K562 (cell line): ENCODE results near the gene ABCG1. TPM values are rescaled to one million over a fixed set of nuclear protein-coding genes. Genes with fewer than 3 reads are reported as not detected.

Experiments used
- ATAC-seq: fragments of 200-7000 bp; cut with Tn5 transposase; 3 replicates; pipeline ENCODE4 v1.9.1; 2020; ENCODE audit warnings: moderate library complexity
- BruUV-seq: library from RNA; stranded (reverse); fragments of 400-500 nt; replicated peaks from 2 replicates; lab custom pipeline; 2021; lab: Mats Ljungman, UMichigan
- CTCF ChIA-PET: fragments of 300-600 bp; formaldehyde crosslinking; extraction: SDS; loops from one replicate; lab custom pipeline; 2021; ENCODE audit warnings: low intra/inter-chr PET ratio; lab: Yijun Ruan, JAX
- POLR2A ChIA-PET: fragments of 300-600, 350-650 bp; sonication (Branson Sonifier 250); formaldehyde crosslinking; extraction: SDS; loops from one replicate; lab custom pipeline; 2021; ENCODE audit warnings: antibody characterized with exemption, inconsistent platforms; lab: Yijun Ruan, JAX
- DNase-seq, 4 experiments: peaks; one replicate each; pipeline versions ENCODE4 v3.0.0 to v3.0.0-alpha.2; 2011 to 2018; ENCODE audit warnings: low spot score in 3 of 4, mixed read lengths in 3 of 4; ENCODE audit errors: extremely low read depth in 1 of 4
- FAIRE-seq: peaks from 2 replicates; lab custom pipeline; 2011; peaks lifted over from hg19 to GRCh38; lab: Jason Lieb, UNC
- H2AFZ ChIP-seq: 2 replicates; pipeline ENCODE4 v1.6.0; 2011; ENCODE audit warnings: low read depth, low read length, control low read depth, inconsistent platforms
- H3K27ac ChIP-seq: fragments of 200-600 bp; 3 replicates; pipeline ENCODE4 v1.8.0; 2011; ENCODE audit warnings: low read depth, mild to moderate bottlenecking, control low read depth, inconsistent platforms, low read length, moderate library complexity, mixed read lengths; ENCODE audit errors: extremely low read depth
- H3K27me3 ChIP-seq, 2 experiments: fragments of 300-600 bp in 1 of 2; 2 replicates in 1 of 2; 3 replicates in 1 of 2; pipeline versions ENCODE4 v1.6.0 to v1.8.0; 2011; ENCODE audit warnings: inconsistent platforms in 2 of 2, low read length in 2 of 2, mild to moderate bottlenecking in 1 of 2, mixed read lengths in 1 of 2, moderate library complexity in 1 of 2; ENCODE audit not compliant: control insufficient read depth in 2 of 2, insufficient read depth in 2 of 2
- H3K36me3 ChIP-seq: fragments of 300-600 bp; 3 replicates; pipeline ENCODE4 v1.8.0; 2011; ENCODE audit warnings: mild to moderate bottlenecking, low read length, inconsistent platforms; ENCODE audit not compliant: control insufficient read depth, insufficient read depth
- H3K4me1 ChIP-seq, 2 experiments: fragments of 200-600 bp in 1 of 2; replicated peaks in 1 of 2; 2 replicates in 1 of 2; 3 replicates in 1 of 2; pipeline versions ENCODE4 v1.5.1 to v1.8.0; 2011; ENCODE audit warnings: inconsistent platforms in 2 of 2, low read length in 2 of 2, mild to moderate bottlenecking in 1 of 2, mixed read lengths in 1 of 2, moderate library complexity in 1 of 2; ENCODE audit not compliant: control insufficient read depth in 2 of 2, insufficient read depth in 2 of 2
- H3K4me2 ChIP-seq: 2 replicates; pipeline ENCODE4 v1.6.1; 2011; ENCODE audit warnings: low read length, control low read depth, inconsistent platforms, mixed read lengths; ENCODE audit not compliant: insufficient read depth
- H3K4me3 ChIP-seq: fragments of 200-600 bp; sonication (generic), shearing (Covaris generic); 2 replicates; pipeline ENCODE4 v1.5.1; 2016; ENCODE audit warnings: control low read depth, inconsistent platforms
- H3K79me2 ChIP-seq: fragments of 200-600 bp; 3 replicates; pipeline ENCODE4 v1.8.0; 2011; ENCODE audit warnings: low read length, inconsistent platforms; ENCODE audit not compliant: control insufficient read depth, insufficient read depth
- H3K9ac ChIP-seq, 2 experiments: 2 replicates each; pipeline versions ENCODE4 v1.6.0 to v1.6.1; 2011; ENCODE audit warnings: low read depth in 2 of 2, low read length in 2 of 2, control low read depth in 1 of 2, inconsistent platforms in 1 of 2, mild to moderate bottlenecking in 1 of 2, mixed read lengths in 1 of 2; ENCODE audit not compliant: insufficient read depth in 1 of 2
- H3K9me1 ChIP-seq: one replicate; pipeline ENCODE4 v1.6.0; 2011; ENCODE audit warnings: inconsistent platforms, mild to moderate bottlenecking, low read length, moderate library complexity; ENCODE audit not compliant: control insufficient read depth, insufficient read depth
- H3K9me3 ChIP-seq: replicated peaks from 2 replicates; pipeline ENCODE4 v1.5.1; 2011; ENCODE audit warnings: low read depth, low read length, inconsistent platforms; ENCODE audit not compliant: control insufficient read depth, insufficient read depth
- H4K20me1 ChIP-seq: replicated peaks from 2 replicates; pipeline ENCODE4 v1.6.1; 2011; ENCODE audit warnings: low read length, inconsistent platforms, mixed read lengths; ENCODE audit not compliant: control insufficient read depth, insufficient read depth
- ARID2 ChIP-seq: fragments of 450-650 bp; IDR thresholded peaks from 2 replicates; pipeline ENCODE4 v1.6.1; 2017; ENCODE audit warnings: antibody characterized with exemption, mild to moderate bottlenecking
- CBX1 ChIP-seq: sonication (generic); IDR thresholded peaks from 2 replicates; pipeline ENCODE4 v1.6.1; 2016; ENCODE audit warnings: antibody characterized with exemption, low read depth, mild to moderate bottlenecking
- CCAR2 ChIP-seq: fragments of 200-400 bp; formaldehyde crosslinking; IDR thresholded peaks from 2 replicates; pipeline ENCODE4 v1.6.1; 2017; ENCODE audit warnings: mild to moderate bottlenecking, low read depth, low read length
- CREB5 ChIP-seq: fragments of 250-450 bp; sonication (Bioruptor Pico); IDR thresholded peaks from 2 replicates; pipeline ENCODE4 v1.5.0; 2020; ENCODE audit warnings: mild to moderate bottlenecking
- DNMT1 ChIP-seq: fragments of 450-650 bp; IDR thresholded peaks from 2 replicates; pipeline ENCODE4 v1.6.1; 2016; ENCODE audit warnings: antibody characterized with exemption, mild to moderate bottlenecking
- ESRRB ChIP-seq: fragments of 250-450 bp; sonication (Bioruptor Pico); IDR thresholded peaks from 2 replicates; pipeline ENCODE4 v1.5.0; 2020; ENCODE audit warnings: mild to moderate bottlenecking, moderate library complexity, borderline replicate concordance
- GABPA ChIP-seq: fragments of 200-800 bp; sonication (Bioruptor generic); conservative IDR thresholded peaks from 2 replicates; pipeline ENCODE4 v1.6.1; 2016; ENCODE audit warnings: low read depth, missing genetic modification characterization, missing compliant biosample characterization
- HOMEZ ChIP-seq: fragments of 250-450 bp; sonication (Bioruptor Pico); IDR thresholded peaks from 2 replicates; pipeline ENCODE4 v1.4.0; 2020; ENCODE audit warnings: mild to moderate bottlenecking, moderate library complexity
- KLF1 ChIP-seq: fragments of 450-650 bp; IDR thresholded peaks from 2 replicates; pipeline ENCODE4 v1.6.1; 2016; ENCODE audit warnings: missing genetic modification characterization, missing compliant biosample characterization
- MBD1 ChIP-seq: fragments of 250-450 bp; sonication (Bioruptor Pico); IDR thresholded peaks from 2 replicates; pipeline ENCODE4 v1.8.0; 2022; ENCODE audit warnings: inconsistent platforms
- MITF ChIP-seq: IDR thresholded peaks from 2 replicates; pipeline ENCODE4 v1.6.1; 2014; ENCODE audit warnings: antibody characterized with exemption
- MTA3 ChIP-seq: fragments of 450-650 bp; formaldehyde crosslinking; IDR thresholded peaks from 2 replicates; pipeline ENCODE4 v1.6.1; 2017; ENCODE audit warnings: mild to moderate bottlenecking, borderline replicate concordance
- NFRKB ChIP-seq: fragments of 450-650 bp; IDR thresholded peaks from 2 replicates; pipeline ENCODE4 v1.6.1; 2016; ENCODE audit warnings: low read depth
- TBL1XR1 ChIP-seq, 2 experiments: IDR thresholded peaks; 2 replicates each; pipeline ENCODE4 v1.6.1; 2012; ENCODE audit warnings: improper control_type of control experiment in 2 of 2, low read length in 2 of 2, mild to moderate bottlenecking in 1 of 2
- ZFP30 ChIP-seq: fragments of 250-450 bp; sonication (Bioruptor Pico); IDR thresholded peaks from 2 replicates; pipeline ENCODE4 v1.8.0; 2022; ENCODE audit warnings: moderate library complexity, mild to moderate bottlenecking, inconsistent platforms, borderline replicate concordance
- ZNF311 ChIP-seq: fragments of 250-450 bp; sonication (Bioruptor Pico); IDR thresholded peaks from 2 replicates; pipeline ENCODE4 v1.4.0; 2020; ENCODE audit warnings: mild to moderate bottlenecking, moderate library complexity
- WGBS: fragments of 100-300 bp; shearing (Covaris generic); methylation state at CpG from one replicate; pipeline ENCODE4 v1.1.6; 2016; ENCODE audit warnings: low coverage, mixed read lengths; ENCODE audit not compliant: insufficient coverage; ENCODE audit errors: missing lambda C conversion rate; 5-methylcytosine and 5-hydroxymethylcytosine counted together
- in situ Hi-C: fragments of 300-500 bp; cut with MboI; formaldehyde crosslinking; loops from 4 replicates; pipeline ENCODE4 v1.15.0; 2018; ENCODE audit warnings: inconsistent platforms, mixed read lengths
- intact Hi-C: fragments of 100-400 bp; cut with micrococcal nuclease; formaldehyde crosslinking; loops from 2 replicates; pipeline ENCODE4 v1.14.2; 2022
- polyA plus RNA-seq, 8 experiments: library from polyadenylated mRNA; depleted of rRNA in 4 of 8; stranded (reverse) in 5 of 8; unstranded in 3 of 8; fragments of >200 nt; fragmentation: Nextera tagmentation in 2 of 8; fragmentation: Illumina TruSeq in 1 of 8; extraction: Ambion mirVana in 2 of 8; extraction: Trizol in 1 of 8; gene quantifications; 2 replicates each; pipeline versions ENCODE4 v1.2.1 to v1.2.3, GENCODE V29; 2011 to 2014; ENCODE audit warnings: inconsistent platforms in 1 of 8, missing spikeins in 1 of 8
- total RNA-seq, 7 experiments: library from RNA; depleted of rRNA in 6 of 7; stranded (reverse); fragments of >200 nt in 6 of 7; fragmentation: Illumina TruSeq in 2 of 7; extraction: Trizol in 2 of 7; gene quantifications; 2 replicates each; pipeline versions ENCODE4 v1.2.1 to v1.2.3, GENCODE V29; 2011 to 2021; ENCODE audit warnings: low replicate concordance in 1 of 7

The ABCG1 gene
- total and polyA plus RNA-seq, 9 of the 15 experiments (the other 6 are each of a cell fraction or from before 2014, with no cell fraction given): 0.04 to 0.09 TPM; not detected in 7

- TF ChIP-seq CREB5 (CRISPR knock-in tag) (no peak), CCAR2 (no peak), NFRKB (no peak), MBD1 (CRISPR knock-in tag) (no peak)
Measured at GRCh38 chr21:42310411-42311001, 91.6 kb downstream of the ABCG1 start (continued).

GRCh38 chr21:42311160-42311559, 92.2 kb downstream of the ABCG1 start:
- CTCF ChIA-PET: no interaction called here
- Histone ChIP-seq H3K79me2 (no peaks in the 10 kb centered on the region), H3K27ac (no peak overlapping the region), H3K36me3 (no peaks in the 10 kb centered on the region), H3K9ac (no peak overlapping the region), H3K9me3 (no peaks in the 10 kb centered on the region), H3K4me1 (peaks cover 0 to 10% of the 10 kb centered on the region in 2 experiments; a peak in 1 of 5 replicates), H3K4me2 (no peak overlapping the region), H3K27me3 (peaks cover 40 to 89% of the 10 kb centered on the region in 2 experiments), H3K4me3 (no peak overlapping the region), H2AFZ (no peak overlapping the region), H3K9me1 (no peaks in the 10 kb centered on the region), H4K20me1 (peaks cover 26% of the 10 kb centered on the region)
- POLR2A ChIA-PET: no interaction called here
- 11% methylated on average over 14 of the region's 14 CpGs for WGBS
- ATAC-seq (no peak; the same call in 2 of the 3 replicates), DNase-seq (no peak), FAIRE-seq (no peak)
- in situ Hi-C loops (loop anchor here (10.0 kb wide), 1 partner anchor 134 kb away; no protein-coding TSS in a partner anchor), intact Hi-C loops (no loop called here)
- no peak for TF ChIP-seq ZFP30 (CRISPR knock-in tag)
- TF ChIP-seq MTA3: no peak
- TF ChIP-seq DNMT1: no peak
- no peak for TF ChIP-seq GABPA (tag)
- no peak for TF ChIP-seq ZNF311 (CRISPR knock-in tag)
- TF ChIP-seq ESRRB: no peak
- TF ChIP-seq KLF1 (tag): no peak
- TF ChIP-seq TBL1XR1 (IDR thresholded peaks at IDR 0.05; ENCODE audit: low read length in 2 of 2): no peak
- no peak for TF ChIP-seq ARID2
- no peak for TF ChIP-seq MITF
- no peak for TF ChIP-seq HOMEZ
- TF ChIP-seq CBX1: no peak
- BruUV-seq: no TSS peak
